KMS-11 (cell line): ENCODE data around the gene LRRC73.

Source experiments
- H2AFZ ChIP-seq: fragments of 200-600 bp; sonication (generic); 2 replicates; pipeline ENCODE4 v1.6.1; 2016; ENCODE audit warnings: antibody characterized with exemption, mixed run types, low read depth
- H3K27ac ChIP-seq: fragments of 200-600 bp; sonication (generic); 2 replicates; pipeline ENCODE4 v1.6.1; 2016; ENCODE audit warnings: mild to moderate bottlenecking, mixed run types
- H3K27me3 ChIP-seq: fragments of 200-600 bp; sonication (generic); 2 replicates; pipeline ENCODE4 v1.6.1; 2017; ENCODE audit warnings: mild to moderate bottlenecking, low read depth, mixed run types, moderate library complexity; ENCODE audit not compliant: insufficient read depth
- H3K36me3 ChIP-seq: fragments of 200-600 bp; sonication (generic); 2 replicates; pipeline ENCODE4 v1.6.1; 2017; ENCODE audit warnings: mild to moderate bottlenecking, mixed run types; ENCODE audit not compliant: insufficient read depth
- H3K4me1 ChIP-seq: fragments of 200-600 bp; sonication (generic); 2 replicates; pipeline ENCODE4 v1.6.1; 2016; ENCODE audit warnings: mild to moderate bottlenecking, low read depth, mixed run types; ENCODE audit not compliant: poor library complexity, severe bottlenecking
- H3K4me2 ChIP-seq: fragments of 200-600 bp; sonication (generic); 2 replicates; pipeline ENCODE4 v1.7.0; 2016; ENCODE audit warnings: mild to moderate bottlenecking, mixed run types
- H3K4me3 ChIP-seq: fragments of 200-600 bp; sonication (generic); IDR thresholded peaks from 2 replicates; pipeline ENCODE4 v1.6.1; 2017; ENCODE audit warnings: low read depth, low read length, mixed read lengths; ENCODE audit not compliant: insufficient read depth
- H3K79me2 ChIP-seq: fragments of 200-600 bp; sonication (generic); 2 replicates; pipeline ENCODE4 v1.6.1; 2016; ENCODE audit warnings: low read depth, mixed run types; ENCODE audit not compliant: insufficient read depth
- H3K9ac ChIP-seq: fragments of 200-600 bp; sonication (generic); 2 replicates; pipeline ENCODE4 v1.6.1; 2016; ENCODE audit warnings: mild to moderate bottlenecking, mixed run types
- H4K20me1 ChIP-seq: fragments of 200-600 bp; sonication (generic); 2 replicates; pipeline ENCODE4 v1.6.1; 2016; ENCODE audit warnings: mild to moderate bottlenecking, mixed run types; ENCODE audit not compliant: insufficient read depth
- CTCF ChIP-seq: fragments of 200-600 bp; sonication (generic); conservative IDR thresholded peaks from 2 replicates; pipeline ENCODE4 v1.6.1; 2017; ENCODE audit warnings: low read depth, mild to moderate bottlenecking, antibody characterized with exemption, low read length, moderate library complexity, mixed read lengths

Gene LRRC73

DNA sequence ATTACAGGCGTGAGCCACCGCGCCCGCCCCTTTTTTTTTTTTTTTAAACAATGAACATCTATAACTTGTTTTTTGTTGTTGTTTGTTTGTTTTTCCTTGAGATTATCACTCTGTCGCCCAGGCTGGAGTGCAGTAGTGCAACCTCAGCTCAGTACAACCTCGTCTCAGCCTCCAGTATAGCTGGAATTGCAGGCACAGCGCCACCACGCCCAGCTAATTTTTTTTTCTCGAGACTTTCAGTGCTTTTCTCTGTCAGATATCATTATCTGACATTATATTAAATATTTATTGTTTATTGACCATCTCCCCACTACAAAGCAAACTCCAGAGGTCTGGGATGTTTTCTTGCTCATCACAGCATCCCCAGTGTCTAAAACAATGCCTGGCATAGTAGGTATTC is 52.5 kb downstream of the LRRC73 start:
- Histone ChIP-seq H3K4me2 (no peak overlapping the region), H3K27me3 (peaks cover 21% of the 10 kb centered on the region)
- TF ChIP-seq CTCF: no peak

More for the DNA sequence above, 52.5 kb downstream of the LRRC73 start:
- H3K4me1 ChIP-seq: peaks cover 10% of the 10 kb centered on the region
- no peak overlapping the region for H2AFZ ChIP-seq
- no peaks in the 10 kb centered on the region for H3K79me2 ChIP-seq
- H4K20me1 ChIP-seq: no peaks in the 10 kb centered on the region
- H3K36me3 ChIP-seq: no peaks in the 10 kb centered on the region
- no peak overlapping the region for H3K27ac ChIP-seq
- no peak overlapping the region for H3K9ac ChIP-seq
- no peak overlapping the region for H3K4me3 ChIP-seq
